ENCODE data around the gene PLRG1.
"Not testable (repeated sequence)": the region's sequence is repeated elsewhere in the genome, so short reads cannot be mapped to it uniquely, and the experiment has no call there.

- not testable (repeated sequence) for TF ChIP-seq YY1, CTCF (tag by site-specific recombination; IDR thresholded peaks at IDR 0.05)
Observed at GRCh38 chr4:154594343-154594742, 44.1 kb upstream of the PLRG1 start.
